ENCODE results near the gene C17orf50. TPM values are rescaled to one million over a fixed set of nuclear protein-coding genes. Genes with fewer than 3 reads are reported as not detected.

Gene C17orf50
- polyA plus RNA-seq, 2 of the 4 experiments (the other 2 are of a cell fraction), result 0.19 to 0.22 TPM

- TF ChIP-seq E2F6 (IDR thresholded peaks at IDR 0.05; ENCODE audit: borderline replicate concordance, low read depth) (no peak), ZFP36 (IDR thresholded peaks at IDR 0.05; ENCODE audit: borderline replicate concordance, partially characterized antibody) (no peak), TFCP2L1 (CRISPR knock-in tag; IDR thresholded peaks at IDR 0.05) (no peak), HOXB5 (CRISPR knock-in tag; IDR thresholded peaks at IDR 0.05) (no peak), EHMT2 (IDR thresholded peaks at IDR 0.05; ENCODE audit: low read depth) (no peak)
Observed at GRCh38 chr17:35731917-35732805, 28.5 kb upstream of the C17orf50 start (continued).

- Histone ChIP-seq H3K9me3 (no peaks in the 10 kb centered on the region), H3K4me2 (no peak overlapping the region), H3K4me1 (no peaks in the 10 kb centered on the region), H3K27ac (no peak overlapping the region), H3K4me3 (no peak overlapping the region)
- WGBS (ENCODE audit: missing lambda C conversion rate), result 64% methylated on average over 1 of the region's 1 CpG
- no peak for FAIRE-seq
- no peak for DNase-seq (ENCODE audit: low read depth in 1 of 2, low spot score in 1 of 2)
- TF ChIP-seq POLR2A (IDR thresholded peaks at IDR 0.05; ENCODE audit: low read length), result no peak
- TF ChIP-seq E2F6 (IDR thresholded peaks at IDR 0.05; ENCODE audit: borderline replicate concordance, low read depth), result no peak
- ATAC-seq, result no peak
- ChIA-PET CTCF (interaction anchor here (1.3 to 27.6 kb wide), 4 partner anchors 13 to 120 kb away, joined by 3 to 377 read pairs (median 7); partner anchors contain the start of gene GAS2L2), POLR2A (no interaction called here)
Observed at GRCh38 chr17:35732806-35733136, 27.9 kb upstream of the C17orf50 start.

GRCh38 chr17:35733366-35733765, 27.3 kb upstream of the C17orf50 start:
- Histone ChIP-seq H3K9me3 (no peaks in the 10 kb centered on the region), H3K27ac (no peak overlapping the region), H3K4me3 (no peak overlapping the region), H3K4me1 (no peaks in the 10 kb centered on the region), H3K4me2 (no peak overlapping the region)
- WGBS (ENCODE audit: missing lambda C conversion rate), result 84% methylated on average over 6 of the region's 6 CpGs
- POLR2A ChIA-PET, result no interaction called here
- no peak for DNase-seq (ENCODE audit: low read depth in 1 of 2, low spot score in 1 of 2)
- CTCF ChIA-PET, result interaction anchor here (0.7 to 27.6 kb wide), 5 partner anchors 12 to 121 kb away, joined by 3 to 377 read pairs (median 6); partner anchors contain the start of gene GAS2L2
- no peak for FAIRE-seq
- TF ChIP-seq NFE2L2 (conservative IDR thresholded peaks at IDR 0.05; ENCODE audit: low read length) (no peak), CHD2 (IDR thresholded peaks at IDR 0.05; ENCODE audit: low read length, partially characterized antibody) (no peak)
- ATAC-seq, result no peak

GRCh38 chr17:35734396-35734795, 26.3 kb upstream of the C17orf50 start:
- FAIRE-seq (no peak), ATAC-seq (no peak), DNase-seq (ENCODE audit: low read depth in 1 of 2, low spot score in 1 of 2) (no peak)
- Histone ChIP-seq H3K4me1 (no peaks in the 10 kb centered on the region), H3K27ac (no peak overlapping the region), H3K9me3 (no peaks in the 10 kb centered on the region), H3K4me3 (no peak overlapping the region), H3K4me2 (no peak overlapping the region)
- WGBS (ENCODE audit: missing lambda C conversion rate), result 75% methylated on average over 7 of the region's 7 CpGs
- ChIA-PET CTCF (interaction anchor here (0.8 to 27.6 kb wide), 4 partner anchors 10 to 70 kb away, joined by 5 to 377 read pairs (median 6); partner anchors contain the start of gene GAS2L2), POLR2A (no interaction called here)
- TF ChIP-seq HES2 (IDR thresholded peaks at IDR 0.05) (no peak), MYC (IDR thresholded peaks at IDR 0.05; ENCODE audit: borderline replicate concordance, low read length) (no peak), ZFP36 (IDR thresholded peaks at IDR 0.05; ENCODE audit: borderline replicate concordance, partially characterized antibody) (no peak), HOXB5 (CRISPR knock-in tag; IDR thresholded peaks at IDR 0.05) (no peak), MAZ (IDR thresholded peaks at IDR 0.05; ENCODE audit: borderline replicate concordance, low read depth, low read length) (no peak), FOSL2 (IDR thresholded peaks at IDR 0.05) (no peak), FOSL2 (CRISPR knock-in tag; IDR thresholded peaks at IDR 0.05) (no peak), PHF8 (IDR thresholded peaks at IDR 0.05; ENCODE audit: borderline replicate concordance, low read depth) (no peak), E2F6 (IDR thresholded peaks at IDR 0.05; ENCODE audit: borderline replicate concordance, low read depth) (no peak), HOXA7 (CRISPR knock-in tag; IDR thresholded peaks at IDR 0.05) (no peak), ZC3H11A (IDR thresholded peaks at IDR 0.05) (no peak), HEYL (CRISPR knock-in tag; IDR thresholded peaks at IDR 0.05) (no peak), NPAS2 (CRISPR knock-in tag; IDR thresholded peaks at IDR 0.05; ENCODE audit: borderline replicate concordance) (no peak), TFCP2L1 (CRISPR knock-in tag; IDR thresholded peaks at IDR 0.05) (no peak), JUNB (IDR thresholded peaks at IDR 0.05) (no peak), MAFK (IDR thresholded peaks at IDR 0.05; ENCODE audit: partially characterized antibody) (no peak), EHF (CRISPR knock-in tag; IDR thresholded peaks at IDR 0.05) (no peak), HDAC2 (IDR thresholded peaks at IDR 0.05) (no peak)

Data from A549 (cell line).